GM21423 (cell line): ENCODE measurements around the gene SLC24A3.

ENCODE experiments used
- ATAC-seq: cut with Tn5 transposase; IDR thresholded peaks from one replicate; pipeline ENCODE4 v1.9.1; 2021; ENCODE audit warnings: mild to moderate bottlenecking, moderate library complexity; ENCODE audit not compliant: unreplicated experiment

Gene SLC24A3

DNA sequence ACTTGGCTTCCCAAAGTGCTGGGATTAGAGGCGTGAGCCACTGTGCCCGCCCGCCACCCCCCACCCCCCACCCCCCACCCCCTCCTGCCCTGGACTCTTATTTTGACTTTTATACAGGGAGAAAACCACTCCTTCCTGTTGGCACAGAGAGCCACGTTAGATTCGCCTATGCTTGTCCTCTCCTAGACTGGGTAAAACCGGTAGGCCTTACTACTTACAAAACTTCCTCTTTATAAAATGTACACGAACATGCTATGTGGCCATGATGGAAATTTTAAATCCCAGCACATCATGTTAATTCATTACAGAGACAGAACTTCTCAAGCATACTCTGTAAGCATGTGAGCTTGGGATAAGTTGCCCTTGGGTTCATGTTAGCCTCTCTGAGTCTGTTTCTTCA is 124.2 kb downstream of the SLC24A3 start:
- no peak for ATAC-seq

DNA sequence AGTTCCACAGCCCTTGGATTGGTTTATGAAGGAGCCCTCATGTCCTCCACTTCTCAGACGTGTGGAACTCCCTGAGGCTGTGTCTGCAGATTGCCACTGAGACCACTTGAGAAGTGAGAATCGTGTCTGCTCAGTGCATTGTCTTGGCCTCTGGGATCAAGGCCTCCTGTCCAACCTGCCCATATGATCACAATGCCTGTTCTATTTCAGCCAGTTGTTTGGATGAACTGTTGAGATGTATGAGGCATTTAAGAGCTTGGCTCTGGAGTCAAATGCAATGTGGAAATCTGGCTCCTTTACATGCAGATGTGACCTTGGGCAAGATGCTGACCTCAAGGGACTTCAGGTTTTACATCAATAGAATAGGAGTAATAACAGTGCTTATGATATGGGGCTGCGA is 125.9 kb downstream of the SLC24A3 start:
- ATAC-seq = no peak

DNA sequence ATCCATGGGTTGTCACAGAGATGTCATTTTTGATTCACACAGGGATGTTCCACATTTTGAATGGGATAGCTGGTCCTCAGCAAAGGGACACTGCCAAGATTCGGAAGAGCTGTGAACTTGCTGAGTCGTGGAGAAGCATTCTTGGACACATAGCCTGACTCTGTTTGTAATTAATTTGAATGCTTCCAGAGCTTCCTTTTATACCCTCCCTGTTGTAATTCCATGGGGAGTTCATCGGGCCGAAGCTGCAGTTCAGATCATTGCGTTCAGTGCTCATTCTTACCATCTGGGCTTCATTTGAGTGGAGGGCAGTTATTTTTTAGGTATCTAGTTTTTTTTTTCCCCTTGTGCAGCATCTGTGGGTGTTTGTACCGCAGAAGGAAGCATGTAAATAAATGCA is 126.5 kb downstream of the SLC24A3 start:
- ATAC-seq = no peak

DNA sequence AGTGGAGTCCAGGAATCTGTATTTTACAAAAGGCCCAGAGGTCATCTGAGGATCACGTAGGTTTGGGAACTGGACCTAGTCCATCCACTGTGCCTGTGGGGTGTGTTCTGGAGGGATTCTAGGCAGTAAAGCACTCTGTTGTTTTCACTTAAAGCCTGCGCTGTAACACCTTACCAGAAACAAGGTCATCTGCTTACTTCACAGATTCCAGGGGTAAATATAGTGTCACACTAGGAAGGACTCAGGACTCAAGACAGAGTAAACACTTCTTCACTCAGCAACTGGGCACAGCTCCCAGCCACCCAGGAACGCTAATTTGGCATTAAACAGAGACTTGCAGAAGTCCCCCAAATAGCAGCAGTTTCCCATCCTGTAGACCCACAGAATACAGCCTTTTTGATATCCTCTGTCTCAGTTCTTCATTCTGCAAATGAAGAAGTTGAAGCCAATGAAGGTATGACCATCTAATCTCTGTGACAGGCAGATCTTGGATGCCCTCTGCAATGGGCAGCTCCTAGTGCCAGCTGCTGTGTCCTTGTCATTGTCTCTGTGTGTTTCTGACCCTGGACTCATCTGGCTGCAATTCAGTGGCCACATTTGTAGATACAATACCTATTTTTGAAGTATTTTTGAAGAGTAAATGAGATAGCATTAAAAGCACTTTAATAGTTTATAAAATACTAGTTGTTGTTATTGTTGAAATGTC is 129.1 kb downstream of the SLC24A3 start:
- no peak for ATAC-seq

DNA sequence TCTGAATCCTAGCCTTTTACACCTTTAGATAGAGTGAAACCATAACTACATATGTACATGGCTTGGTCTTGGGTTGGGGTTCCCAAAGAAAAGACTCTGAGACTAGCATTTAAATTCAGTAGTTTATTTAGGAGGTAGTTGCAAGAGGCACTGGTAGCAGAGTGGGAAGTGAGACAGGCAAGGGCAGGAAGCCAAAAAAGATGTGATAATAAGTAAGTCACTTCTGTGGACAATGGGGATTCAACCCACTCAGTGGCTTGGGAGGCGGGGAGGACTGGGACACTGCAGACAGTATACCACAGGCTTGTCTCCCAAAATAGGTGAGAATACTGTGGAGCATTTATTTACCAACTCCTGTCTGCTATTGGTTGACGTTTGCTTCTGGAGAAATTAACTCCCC is 131.9 kb downstream of the SLC24A3 start:
- ATAC-seq = no peak

DNA sequence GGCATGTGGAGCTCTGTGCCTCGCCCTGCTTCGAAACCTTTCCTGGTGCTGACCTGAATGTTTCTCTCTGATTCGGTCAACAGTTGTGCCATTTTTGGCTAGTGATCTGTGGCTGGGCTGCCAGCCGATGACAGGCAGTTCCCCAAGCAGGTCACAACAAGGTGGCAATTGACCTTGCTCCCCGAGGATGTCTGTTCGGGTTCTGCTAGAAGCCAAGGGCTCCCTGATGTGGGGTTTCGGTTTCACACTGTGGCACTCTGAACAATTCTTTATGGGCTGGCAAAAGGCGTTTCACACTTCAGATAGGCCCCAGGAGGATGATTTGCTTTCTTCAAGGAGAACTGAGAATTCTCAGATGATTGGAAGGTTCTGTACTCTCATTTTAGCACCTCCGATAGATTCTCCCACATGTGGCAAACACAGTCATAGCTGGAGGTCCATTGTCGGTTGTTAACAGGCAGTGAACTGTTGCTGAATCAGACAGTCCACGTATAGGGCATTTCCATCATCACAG is 135.6 kb downstream of the SLC24A3 start:
- ATAC-seq = peak; percentile 53

DNA sequence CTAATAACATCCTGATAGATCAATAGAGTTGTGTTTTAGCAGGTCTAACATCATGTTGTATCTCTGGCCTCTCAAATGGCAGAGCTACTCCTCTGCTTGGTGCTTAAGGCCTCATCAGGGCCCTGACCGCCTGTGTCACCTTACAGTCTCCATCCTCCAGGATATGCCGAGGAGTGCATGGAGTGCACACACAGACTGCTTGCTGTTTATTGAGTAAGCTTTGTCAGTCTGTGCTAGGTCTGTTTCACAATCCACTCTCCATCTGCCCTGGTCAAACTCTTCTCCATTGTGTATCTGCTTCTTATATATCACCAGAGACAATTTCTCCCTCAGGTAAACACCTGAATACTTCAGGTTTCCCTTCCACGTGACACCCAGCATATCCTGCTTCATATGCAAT is 136.1 kb downstream of the SLC24A3 start:
- peak; percentile 10 for ATAC-seq

DNA sequence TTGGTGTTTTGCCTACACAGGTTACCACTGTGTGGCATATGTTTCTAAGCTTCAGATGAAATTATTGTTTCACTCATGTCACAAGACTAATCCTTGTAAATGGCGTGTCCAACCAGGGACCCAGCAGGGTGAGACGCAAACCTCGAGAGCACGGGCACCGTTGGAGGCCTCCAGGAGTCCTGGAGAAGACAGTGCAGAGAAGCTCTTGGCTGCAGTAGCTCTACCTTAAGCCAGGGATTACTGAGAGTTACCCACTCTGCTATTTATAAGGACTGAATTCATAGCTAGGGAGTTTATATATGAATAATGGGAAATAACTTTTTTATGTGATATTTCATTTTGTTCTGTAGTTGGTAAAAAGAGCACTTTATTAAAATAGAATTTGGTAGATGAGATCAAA is 137.4 kb downstream of the SLC24A3 start:
- no peak for ATAC-seq

DNA sequence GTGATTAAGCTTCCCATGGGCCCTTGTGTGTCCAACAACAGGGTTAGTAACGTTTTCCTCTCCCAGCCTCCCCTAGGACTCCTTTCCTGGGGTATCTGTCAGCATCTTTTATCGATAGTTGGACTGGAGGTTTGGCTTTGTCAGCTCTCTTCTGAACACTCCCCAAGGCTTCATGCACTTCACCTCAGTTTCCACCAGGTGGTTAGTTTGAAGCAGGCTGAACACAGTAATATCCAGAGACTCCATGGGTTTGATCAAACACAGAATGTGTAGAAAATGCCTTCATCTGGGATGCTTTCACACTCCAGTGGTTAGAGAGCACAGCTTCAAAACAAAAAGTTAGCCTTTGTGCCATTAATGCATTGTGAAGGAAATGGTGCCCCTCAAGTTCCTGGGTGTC is 139.1 kb downstream of the SLC24A3 start:
- no peak for ATAC-seq

DNA sequence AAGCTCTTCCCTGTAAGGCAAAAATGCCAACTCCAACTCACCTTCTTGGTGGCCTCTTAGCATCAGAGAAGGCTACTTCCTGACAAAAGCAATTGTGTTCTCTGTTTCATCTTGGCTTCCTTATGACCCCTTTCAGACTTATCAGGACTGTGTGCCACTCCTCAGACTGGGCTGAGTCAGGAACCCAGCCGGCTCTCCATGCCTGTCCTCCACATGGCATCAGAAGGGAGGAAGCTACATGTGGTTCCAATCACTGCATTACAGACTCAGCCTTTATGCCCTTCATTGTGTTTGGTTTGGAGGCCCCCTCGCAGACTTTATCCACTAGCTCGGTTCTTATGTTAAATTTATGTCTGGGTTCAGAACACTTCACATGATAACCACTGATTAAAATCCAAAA is 142.5 kb downstream of the SLC24A3 start:
- ATAC-seq = no peak

DNA sequence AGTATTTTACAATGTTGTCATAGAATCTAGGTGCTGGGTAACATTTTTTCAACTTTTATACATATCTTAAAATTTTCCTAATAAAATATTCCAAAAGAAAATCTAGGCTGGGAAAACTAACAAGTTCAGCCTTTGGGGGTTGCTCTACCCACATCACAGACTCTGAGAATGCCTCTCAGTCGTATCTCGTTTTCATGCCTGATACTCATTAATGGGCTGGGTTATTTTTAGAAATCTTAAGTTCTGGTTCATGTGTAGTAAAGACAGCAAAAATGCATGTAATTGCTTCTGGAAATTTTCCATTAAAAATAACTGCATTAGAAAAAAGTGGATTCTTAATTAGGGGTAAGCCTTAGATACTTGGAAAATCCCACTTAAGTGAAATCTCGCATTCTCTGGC is 149.3 kb downstream of the SLC24A3 start:
- ATAC-seq = no peak

DNA sequence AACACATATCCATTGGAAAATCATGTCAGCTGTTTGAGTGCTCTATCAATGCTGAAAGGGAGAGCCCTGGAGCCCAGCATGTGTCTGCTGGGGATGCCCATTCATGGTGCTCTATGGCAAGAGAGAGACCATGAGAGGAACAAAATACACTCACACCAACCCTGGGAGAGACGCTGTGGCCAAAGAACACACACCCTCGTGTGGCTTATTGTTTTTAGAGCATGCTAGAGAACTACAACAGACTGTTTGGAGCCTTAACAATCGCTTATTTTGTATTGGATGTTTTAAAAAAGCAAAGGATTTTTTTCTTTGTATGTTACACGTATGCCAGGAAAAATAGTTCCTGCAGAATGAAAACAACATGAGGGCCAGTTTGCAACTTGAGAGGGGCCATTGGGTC is 151.0 kb downstream of the SLC24A3 start:
- no peak for ATAC-seq

DNA sequence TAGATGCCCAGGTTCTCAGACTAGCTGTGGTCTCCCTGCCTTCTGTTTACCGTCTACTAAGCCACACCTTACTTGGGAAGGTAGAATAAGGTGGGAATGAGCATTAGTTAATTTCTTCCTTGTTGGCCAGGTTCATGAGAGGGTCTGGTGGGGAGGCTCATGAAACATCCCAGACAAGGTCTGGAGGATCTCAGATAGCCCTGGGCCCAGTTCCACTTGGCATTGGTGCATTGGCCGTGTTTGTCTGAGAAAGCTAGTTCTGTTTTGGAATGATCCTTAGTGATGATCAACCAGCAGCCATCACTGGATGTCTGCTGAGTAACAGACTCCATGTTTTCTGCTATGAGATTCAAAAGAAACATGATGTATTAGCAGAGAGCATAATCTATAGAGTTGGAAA is 155.1 kb downstream of the SLC24A3 start:
- no peak for ATAC-seq

DNA sequence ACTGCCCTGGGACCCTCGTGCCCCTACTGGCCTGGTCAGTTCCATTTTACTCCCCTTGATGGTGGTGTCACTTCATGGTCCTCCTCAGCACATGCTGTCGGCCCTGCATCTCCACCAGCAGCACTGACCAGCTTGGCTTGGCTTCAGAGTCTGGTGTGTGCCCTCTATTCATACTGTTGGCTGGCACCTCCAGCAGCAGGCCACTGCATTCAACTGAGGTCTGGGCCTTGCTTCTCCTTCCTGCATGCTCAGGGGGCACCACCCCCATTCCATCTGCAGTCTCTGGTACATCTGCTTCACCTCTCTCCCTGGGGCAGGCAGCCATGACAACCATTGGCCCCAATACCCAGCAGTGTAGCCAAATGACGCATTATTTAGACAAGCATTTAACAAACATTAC is 155.9 kb downstream of the SLC24A3 start:
- ATAC-seq = no peak

DNA sequence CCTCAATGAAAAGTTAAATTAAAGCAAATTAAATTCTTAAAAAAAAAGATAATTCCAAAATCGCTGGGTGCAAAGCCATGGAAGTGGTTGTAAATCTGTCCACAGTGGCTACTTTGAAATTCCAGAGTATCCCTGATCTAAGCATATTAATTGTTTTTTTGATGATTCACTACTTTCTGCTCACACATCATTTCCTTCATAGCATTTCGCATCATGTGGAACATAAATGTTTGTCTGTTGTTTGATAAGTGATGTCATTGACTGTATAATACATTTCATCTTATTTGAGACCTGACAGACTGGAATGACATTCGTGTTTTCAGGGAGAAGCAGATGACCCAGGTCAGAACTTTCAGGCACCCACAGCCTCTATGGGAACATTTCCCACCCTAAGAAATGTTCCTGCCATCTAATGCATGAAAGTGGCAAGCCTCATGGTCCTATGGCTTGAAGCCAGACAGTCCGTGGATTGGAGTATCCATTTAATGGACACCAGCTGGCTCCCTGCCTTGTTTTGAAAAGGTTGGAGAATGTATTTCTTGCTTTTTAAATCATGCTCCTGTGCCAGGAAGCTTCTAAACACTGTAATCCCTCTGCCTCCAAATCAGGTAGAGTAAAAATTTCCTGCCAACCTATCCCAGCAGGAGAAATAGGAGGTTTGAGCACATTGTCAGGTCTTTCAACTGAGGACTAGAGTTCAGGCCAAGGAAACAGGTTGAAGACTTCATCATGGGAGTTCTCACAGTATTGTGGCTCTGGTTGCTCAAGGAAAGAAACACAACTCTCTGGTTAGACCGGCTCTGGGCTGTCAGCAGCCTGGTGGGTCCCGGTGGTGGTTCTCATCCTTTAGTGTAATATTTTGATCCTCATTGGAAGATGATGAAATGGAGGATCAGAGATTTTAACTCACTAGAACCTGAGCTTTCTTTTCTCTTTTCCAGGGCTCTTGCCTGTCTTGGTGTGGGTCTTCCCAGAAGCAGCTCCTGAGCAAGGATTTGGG is 157.9 kb downstream of the SLC24A3 start:
- ATAC-seq = no peak

DNA sequence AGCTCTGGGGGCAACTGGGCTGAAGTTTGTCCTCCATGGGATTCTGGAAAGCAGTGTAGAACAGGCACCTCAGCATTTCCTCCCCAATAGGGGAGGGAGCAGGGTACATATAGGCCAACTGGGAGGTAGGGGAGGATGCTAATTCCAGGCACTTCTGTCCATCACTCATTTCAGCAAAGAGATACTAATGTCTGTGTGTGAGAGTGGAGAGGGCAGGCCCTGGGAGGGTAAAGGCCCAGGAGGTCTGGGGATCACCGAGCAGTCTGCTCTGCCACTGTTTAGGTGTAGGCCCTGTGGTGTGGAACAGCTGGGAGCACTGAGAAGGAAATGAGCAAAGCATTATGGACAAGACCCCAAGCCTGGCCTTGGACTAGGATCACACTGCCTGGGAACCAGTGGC is 158.7 kb downstream of the SLC24A3 start:
- no peak for ATAC-seq

DNA sequence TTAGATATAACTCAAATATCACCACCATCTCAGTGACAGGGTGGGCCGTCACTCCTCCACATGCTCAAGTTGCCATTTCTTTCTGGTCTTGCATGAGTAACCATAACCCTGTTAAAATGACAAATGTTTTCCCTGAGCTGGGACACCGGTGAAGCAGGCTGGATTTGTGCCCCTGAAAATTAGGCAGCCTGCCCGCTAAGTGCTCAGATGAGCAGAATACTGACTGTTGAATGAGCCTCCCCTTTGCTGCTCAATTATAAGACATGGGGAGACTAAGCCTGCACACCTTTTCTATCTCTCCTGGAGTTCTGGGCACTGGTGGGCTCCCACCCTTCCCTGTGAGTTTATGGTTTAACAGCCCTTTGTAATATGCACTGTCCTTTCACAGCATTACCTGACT is 161.8 kb downstream of the SLC24A3 start:
- ATAC-seq = no peak

DNA sequence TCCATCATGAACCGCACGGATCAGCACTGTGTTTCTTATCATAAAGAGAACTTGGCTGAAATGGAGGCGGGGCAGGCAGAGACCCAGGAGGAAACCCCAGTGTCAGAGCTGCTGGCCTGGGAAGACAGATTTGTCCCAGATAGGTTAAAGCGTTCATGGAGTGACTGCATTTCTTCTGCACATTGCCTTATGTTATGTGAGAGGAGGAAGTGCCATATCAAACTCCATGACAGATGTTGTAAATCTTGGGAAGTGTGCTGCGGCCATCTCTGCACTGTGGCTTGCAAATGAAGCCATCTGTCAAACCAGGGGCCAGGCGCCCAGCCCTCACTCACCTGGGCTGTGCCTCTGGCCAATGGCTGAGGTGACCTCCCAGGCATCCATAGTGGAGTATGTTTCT is 163.0 kb downstream of the SLC24A3 start:
- ATAC-seq = no peak

DNA sequence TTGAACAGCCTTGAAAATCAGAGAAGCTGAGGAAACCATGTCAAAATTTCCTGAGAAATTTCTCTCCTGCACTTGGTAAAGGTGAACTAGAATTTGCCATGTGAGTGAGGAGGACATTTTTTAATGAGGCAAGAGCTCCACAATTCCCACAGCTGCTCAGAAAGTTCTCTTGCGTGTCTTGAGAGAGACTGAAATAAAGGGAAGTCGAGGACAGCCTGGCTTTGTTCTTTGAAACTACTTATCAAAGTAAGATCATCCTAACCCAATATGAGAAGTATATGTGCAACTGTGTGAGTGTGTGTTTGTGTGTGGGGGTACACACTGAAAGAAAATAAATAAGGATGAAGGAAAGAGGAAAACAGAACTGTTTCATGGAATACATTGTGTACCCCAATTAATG is 163.4 kb downstream of the SLC24A3 start:
- ATAC-seq = no peak

DNA sequence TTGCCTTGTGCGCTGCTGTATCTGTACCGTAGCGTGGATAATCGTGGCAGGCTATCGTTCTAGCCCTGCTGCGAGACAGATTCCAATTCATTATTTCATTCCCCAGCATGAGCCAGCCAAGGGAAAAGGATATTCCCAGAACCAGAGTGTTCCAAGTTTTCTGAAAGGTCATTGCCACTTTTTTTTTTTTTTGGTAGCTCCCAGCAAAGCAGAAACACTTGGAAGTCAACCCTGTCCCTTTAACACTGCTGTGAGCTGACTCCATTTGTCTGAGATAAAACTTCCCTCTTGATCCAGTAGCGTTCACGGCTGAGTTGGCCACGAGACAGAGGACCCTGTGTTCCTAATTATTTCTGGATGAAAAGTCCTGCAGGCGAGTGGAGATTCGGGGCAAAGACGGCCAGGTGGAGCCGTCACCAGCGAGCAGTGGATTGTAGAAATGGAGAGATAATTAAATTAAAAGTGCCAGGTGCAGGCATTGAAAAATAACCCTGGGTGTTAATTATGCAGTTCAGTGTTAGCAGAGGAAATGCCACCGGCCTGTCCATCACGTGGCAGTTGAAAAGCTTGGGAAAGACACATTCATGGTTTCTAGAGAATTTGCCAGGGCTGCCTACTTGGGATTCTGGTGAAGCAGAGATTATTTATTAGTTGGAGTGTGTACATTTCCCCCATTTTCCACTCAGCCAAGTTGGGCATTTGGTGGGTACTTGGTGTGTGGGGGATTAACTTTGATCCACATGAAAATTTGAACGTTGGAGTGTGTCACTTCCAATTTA is 164.2 kb downstream of the SLC24A3 start:
- ATAC-seq = no peak

DNA sequence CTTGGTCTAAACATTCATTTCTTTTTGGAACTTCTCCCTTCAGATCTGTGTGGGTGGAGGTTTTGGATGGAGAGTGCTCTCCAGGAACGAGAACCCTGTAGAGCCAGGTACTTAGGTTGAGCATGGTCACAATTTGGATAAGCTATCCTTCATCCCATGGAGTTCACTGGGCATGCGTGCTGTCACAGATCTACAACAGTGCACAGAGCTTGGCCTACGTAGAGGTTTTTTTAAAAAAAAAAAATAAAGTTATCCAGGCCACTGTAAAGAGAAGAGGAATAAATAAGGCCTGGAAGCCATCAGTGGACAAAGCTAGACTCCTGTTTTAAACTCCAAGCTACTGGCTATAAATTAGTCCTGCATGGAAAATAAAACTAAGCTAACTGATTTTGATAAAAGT is 165.6 kb downstream of the SLC24A3 start:
- ATAC-seq = no peak
